Fibroblast of pulmonary artery (primary cell): ENCODE data around the gene ACRBP.
A peak's percentile ranks its signal among the peaks of the same experiment; 100 is the strongest.

Experiments used
- DNase-seq: peaks from one replicate; pipeline ENCODE4 v3.0.0-alpha.2; 2010; ENCODE audit warnings: low read depth
- H3K4me3 ChIP-seq: replicated peaks from 2 replicates; pipeline ENCODE4 v1.5.1; 2011; ENCODE audit warnings: low read depth, mild to moderate bottlenecking, control low read depth, low read length, moderate library complexity
- TF ChIP-seq, protein P1 (sequence below): IDR thresholded peaks from 2 replicates; pipeline ENCODE4 v1.5.1; 2011; ENCODE audit warnings: mild to moderate bottlenecking, control low read depth, low read length, inconsistent platforms; ENCODE audit errors: missing control alignments

The ACRBP gene

GRCh38 chr12:6613015-6613775 is 34.0 kb downstream of the ACRBP start:
- DNase-seq, result peak; percentile 67
- TF ChIP-seq, protein P1, sequence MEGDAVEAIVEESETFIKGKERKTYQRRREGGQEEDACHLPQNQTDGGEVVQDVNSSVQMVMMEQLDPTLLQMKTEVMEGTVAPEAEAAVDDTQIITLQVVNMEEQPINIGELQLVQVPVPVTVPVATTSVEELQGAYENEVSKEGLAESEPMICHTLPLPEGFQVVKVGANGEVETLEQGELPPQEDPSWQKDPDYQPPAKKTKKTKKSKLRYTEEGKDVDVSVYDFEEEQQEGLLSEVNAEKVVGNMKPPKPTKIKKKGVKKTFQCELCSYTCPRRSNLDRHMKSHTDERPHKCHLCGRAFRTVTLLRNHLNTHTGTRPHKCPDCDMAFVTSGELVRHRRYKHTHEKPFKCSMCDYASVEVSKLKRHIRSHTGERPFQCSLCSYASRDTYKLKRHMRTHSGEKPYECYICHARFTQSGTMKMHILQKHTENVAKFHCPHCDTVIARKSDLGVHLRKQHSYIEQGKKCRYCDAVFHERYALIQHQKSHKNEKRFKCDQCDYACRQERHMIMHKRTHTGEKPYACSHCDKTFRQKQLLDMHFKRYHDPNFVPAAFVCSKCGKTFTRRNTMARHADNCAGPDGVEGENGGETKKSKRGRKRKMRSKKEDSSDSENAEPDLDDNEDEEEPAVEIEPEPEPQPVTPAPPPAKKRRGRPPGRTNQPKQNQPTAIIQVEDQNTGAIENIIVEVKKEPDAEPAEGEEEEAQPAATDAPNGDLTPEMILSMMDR, result no peak
- no peak overlapping the region for H3K4me3 ChIP-seq

GRCh38 chr12:6612652-6613014 is 34.6 kb downstream of the ACRBP start:
- TF ChIP-seq, protein P1, result no peak
- no peak for DNase-seq
- no peak overlapping the region for H3K4me3 ChIP-seq

DNA sequence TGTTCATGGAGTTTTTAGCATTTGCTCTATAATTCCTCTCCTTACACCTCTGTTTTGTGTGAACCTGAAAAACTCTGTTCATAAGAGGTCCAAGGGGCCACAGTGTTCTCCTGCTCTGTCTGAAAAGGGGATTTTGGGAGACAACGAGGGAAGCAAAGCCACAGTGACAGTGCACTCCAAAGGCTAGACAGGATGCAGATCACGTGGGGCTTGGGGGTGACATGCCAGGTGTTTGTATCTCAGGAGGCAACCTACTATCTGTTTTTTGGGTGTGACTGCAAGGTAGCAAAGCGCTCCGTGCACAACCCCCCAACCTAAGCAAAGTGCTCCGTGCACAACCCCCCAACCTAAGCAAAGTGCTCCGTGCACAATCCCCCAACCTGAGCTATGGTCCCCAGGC is 35.0 kb downstream of the ACRBP start:
- TF ChIP-seq, protein P1, result no peak
- H3K4me3 ChIP-seq, result no peak overlapping the region
- no peak for DNase-seq

DNA sequence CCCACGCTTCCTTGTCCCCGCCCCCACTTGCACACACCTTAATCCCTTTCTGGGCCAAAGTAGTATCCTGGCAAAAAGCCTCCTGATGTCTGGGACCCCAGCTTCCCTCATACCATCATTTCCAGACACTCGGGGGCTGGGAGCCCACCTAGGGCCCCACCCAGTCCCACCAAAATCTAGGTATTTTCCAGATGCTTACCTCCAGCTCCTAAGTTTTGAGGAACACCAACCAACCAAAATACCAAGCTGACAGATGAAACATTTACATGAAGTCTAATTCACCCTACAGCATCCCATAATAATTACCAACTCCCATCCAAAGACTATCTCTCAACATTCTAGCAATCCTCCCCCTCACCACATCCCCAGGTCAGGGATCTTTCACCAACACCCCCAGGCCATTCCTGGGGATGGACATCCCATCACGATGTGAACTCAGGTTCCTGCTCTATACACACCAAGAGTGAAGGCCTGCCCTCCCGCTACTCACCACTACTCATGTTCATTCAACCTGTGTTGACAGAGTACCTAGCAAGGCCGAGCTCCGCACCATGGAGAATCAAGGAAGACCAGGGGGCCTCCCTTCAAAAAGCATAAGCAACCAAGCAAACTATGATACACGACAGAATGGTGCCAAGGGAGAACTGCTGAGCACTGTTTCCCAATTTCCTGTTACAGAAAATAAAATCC is 38.5 kb downstream of the ACRBP start:
- peak; percentile 56 for DNase-seq
- TF ChIP-seq, protein P1, result no peak
- H3K4me3 ChIP-seq, result no peak overlapping the region

GRCh38 chr12:6607751-6608591 is 39.3 kb downstream of the ACRBP start:
- TF ChIP-seq, protein P1, result no peak
- no peak overlapping the region for H3K4me3 ChIP-seq
- peak; percentile 59 for DNase-seq

DNA sequence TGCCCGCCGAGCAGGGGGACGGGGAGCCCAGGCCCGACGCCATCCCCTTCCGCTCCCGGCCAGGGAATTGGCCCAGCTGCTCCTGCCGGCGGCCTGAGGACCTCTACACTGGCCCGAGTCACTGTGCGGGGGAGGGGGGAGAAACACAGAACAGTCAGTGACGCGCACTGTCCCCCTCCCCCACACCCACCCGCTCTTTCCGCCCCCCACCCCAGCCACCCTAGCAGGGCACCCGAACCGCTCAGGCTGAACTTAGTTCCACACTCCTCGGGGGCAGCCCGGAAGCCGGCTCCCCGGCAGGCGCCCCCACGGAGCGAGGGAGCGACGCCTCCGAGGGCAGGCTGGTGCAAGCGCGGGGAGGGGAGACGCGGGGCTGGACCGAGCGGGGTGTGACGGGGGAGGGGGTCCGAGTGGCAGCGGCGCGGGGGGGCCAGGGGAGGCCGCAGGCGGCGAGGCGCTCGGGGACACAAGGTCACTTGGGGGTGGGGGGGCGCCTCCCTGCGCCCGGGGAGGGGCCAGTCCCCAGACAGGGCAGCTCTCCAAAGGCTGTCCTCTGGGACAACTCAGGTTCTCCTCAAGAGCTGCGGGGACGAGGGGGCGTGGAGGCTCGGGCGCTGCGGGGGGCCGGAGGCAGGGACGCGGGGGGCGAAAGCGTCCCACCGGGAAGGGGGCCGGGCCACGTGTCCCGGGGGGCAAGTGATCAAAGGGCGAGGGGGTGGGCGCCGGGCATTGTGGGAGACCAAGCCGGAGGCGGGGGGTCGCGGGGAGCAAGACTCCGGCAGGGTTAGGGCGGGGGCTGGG is 40.7 kb downstream of the ACRBP start:
- peak overlapping the region; percentile 64 for H3K4me3 ChIP-seq
- DNase-seq, result peak; percentile 53
- TF ChIP-seq, protein P1, result no peak
